Testis (tissue), 2 donors: ENCODE measurements around the gene CHST10.
"Not testable (repeated sequence)": the region's sequence is repeated elsewhere in the genome, so short reads cannot be mapped to it uniquely, and the experiment has no call there.

Experiments
- POLR2A ChIP-seq: fragments of 450-650 bp; IDR thresholded peaks from one replicate; pipeline ENCODE4 v1.6.1; 2017; ENCODE audit warnings: antibody characterized with exemption, mild to moderate bottlenecking, moderate library complexity
- TF ChIP-seq, protein P1 (sequence below), 3 experiments: fragments of 450-650 bp in 2 of 3; fragments of 200-600 bp in 1 of 3; sonication (generic) in 1 of 3; IDR thresholded peaks; one replicate each; pipeline ENCODE4 v1.5.1; 2016 to 2019; ENCODE audit warnings: antibody characterized with exemption in 3 of 3, mild to moderate bottlenecking in 2 of 3, moderate library complexity in 1 of 3

GRCh38 chr2:100362269-100362668, 55.2 kb downstream of the CHST10 start:
- TF ChIP-seq, protein P1, sequence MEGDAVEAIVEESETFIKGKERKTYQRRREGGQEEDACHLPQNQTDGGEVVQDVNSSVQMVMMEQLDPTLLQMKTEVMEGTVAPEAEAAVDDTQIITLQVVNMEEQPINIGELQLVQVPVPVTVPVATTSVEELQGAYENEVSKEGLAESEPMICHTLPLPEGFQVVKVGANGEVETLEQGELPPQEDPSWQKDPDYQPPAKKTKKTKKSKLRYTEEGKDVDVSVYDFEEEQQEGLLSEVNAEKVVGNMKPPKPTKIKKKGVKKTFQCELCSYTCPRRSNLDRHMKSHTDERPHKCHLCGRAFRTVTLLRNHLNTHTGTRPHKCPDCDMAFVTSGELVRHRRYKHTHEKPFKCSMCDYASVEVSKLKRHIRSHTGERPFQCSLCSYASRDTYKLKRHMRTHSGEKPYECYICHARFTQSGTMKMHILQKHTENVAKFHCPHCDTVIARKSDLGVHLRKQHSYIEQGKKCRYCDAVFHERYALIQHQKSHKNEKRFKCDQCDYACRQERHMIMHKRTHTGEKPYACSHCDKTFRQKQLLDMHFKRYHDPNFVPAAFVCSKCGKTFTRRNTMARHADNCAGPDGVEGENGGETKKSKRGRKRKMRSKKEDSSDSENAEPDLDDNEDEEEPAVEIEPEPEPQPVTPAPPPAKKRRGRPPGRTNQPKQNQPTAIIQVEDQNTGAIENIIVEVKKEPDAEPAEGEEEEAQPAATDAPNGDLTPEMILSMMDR (IDR thresholded peaks at IDR 0.05): not testable (repeated sequence)
- not testable (repeated sequence) for TF ChIP-seq POLR2A
